GM12872 (cell line): ENCODE results near the gene SLC16A10.

Experiments used
- TF ChIP-seq, protein P1 (sequence below): IDR thresholded peaks from 3 replicates; pipeline ENCODE4 v1.5.1; 2011; ENCODE audit warnings: low read depth, mild to moderate bottlenecking, low read length, moderate library complexity; ENCODE audit not compliant: insufficient read depth

Gene SLC16A10

DNA sequence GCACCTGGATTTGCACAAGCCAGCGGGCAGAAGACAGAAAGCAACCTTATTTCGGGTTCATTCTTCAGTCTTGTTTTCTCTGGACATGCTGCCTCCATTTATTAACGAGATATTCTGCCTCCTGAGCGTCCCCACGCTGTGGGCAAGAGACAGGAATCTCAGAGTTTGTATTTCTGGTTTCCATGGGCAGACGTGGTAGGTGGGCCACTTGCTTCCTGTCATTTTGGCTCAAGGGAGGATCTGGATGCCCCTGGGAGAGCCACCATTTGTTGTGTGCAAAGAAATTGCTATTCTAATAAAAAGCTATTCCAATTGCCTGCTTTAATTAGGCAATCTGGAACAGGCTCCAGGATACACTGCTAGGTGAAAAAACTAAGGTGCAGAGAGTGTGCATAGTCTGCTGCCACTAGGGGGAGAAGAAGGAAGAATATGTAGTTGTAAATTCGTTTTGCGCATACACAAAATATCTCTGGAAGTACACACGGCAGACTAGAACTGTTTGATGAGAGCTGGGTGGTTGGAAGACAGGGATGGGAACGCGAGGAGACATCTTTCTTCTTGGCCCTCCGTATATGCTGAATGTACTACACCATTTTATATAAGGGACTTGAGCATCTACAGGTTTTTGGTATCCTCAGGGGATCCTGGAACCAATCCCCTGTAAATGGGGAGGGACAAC, 30.1 kb upstream of the SLC16A10 start:
- TF ChIP-seq, protein P1, sequence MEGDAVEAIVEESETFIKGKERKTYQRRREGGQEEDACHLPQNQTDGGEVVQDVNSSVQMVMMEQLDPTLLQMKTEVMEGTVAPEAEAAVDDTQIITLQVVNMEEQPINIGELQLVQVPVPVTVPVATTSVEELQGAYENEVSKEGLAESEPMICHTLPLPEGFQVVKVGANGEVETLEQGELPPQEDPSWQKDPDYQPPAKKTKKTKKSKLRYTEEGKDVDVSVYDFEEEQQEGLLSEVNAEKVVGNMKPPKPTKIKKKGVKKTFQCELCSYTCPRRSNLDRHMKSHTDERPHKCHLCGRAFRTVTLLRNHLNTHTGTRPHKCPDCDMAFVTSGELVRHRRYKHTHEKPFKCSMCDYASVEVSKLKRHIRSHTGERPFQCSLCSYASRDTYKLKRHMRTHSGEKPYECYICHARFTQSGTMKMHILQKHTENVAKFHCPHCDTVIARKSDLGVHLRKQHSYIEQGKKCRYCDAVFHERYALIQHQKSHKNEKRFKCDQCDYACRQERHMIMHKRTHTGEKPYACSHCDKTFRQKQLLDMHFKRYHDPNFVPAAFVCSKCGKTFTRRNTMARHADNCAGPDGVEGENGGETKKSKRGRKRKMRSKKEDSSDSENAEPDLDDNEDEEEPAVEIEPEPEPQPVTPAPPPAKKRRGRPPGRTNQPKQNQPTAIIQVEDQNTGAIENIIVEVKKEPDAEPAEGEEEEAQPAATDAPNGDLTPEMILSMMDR = peak; percentile 85

DNA sequence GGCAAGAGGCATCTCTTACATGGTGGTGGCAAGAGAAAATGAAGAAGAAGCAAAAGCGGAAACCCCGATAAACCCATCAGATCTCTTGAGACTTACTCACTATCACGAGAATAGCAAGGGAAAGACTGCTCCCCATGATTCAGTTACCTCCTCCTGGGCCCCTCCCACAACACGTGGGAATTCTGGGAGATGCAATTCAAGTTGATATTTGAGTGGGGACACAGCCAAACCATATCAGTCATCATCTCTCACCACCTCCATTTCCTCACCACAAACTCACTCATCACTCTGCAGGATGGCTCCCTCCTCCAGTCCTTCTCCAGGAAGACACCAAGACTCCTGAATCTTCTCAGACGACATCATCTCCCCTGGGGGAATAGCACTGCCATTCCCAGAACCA, 25.8 kb upstream of the SLC16A10 start:
- TF ChIP-seq, protein P1 = no peak

DNA sequence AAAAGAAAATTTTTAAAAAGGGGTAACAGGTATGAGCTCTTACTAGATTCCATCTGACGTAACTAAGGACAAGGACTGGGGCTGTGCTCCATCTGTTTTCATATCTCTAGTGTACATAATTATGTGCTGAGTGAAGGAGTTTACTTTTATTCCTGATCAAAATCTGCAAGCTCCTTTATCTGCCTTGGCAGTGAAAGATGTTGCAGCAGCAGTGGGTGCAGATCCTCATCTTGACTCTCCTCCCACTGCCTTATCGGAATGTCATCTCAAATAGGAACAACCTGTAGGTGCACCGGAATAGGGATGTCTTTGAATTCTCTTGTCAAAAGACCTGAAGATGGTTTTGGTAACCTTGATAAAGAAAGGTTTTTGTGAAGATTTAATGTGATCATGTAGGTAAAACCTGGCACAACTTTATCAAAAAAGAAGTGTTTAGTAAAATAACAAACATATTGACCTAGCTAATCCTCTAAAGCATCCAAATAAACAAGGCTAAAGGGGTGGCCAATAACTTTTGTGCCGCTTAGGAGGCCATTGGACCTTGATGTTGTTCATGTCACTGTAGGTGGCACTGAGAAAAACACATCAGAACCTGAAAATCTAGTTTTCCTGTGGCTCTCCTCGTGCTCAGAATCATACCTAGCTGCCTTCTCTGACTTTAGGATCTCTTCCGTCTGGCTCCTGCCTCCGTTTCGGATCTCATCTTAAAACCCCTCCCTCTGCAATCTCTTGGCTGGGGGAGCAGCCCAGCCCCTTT, 19.0 kb upstream of the SLC16A10 start:
- TF ChIP-seq, protein P1 = no peak

DNA sequence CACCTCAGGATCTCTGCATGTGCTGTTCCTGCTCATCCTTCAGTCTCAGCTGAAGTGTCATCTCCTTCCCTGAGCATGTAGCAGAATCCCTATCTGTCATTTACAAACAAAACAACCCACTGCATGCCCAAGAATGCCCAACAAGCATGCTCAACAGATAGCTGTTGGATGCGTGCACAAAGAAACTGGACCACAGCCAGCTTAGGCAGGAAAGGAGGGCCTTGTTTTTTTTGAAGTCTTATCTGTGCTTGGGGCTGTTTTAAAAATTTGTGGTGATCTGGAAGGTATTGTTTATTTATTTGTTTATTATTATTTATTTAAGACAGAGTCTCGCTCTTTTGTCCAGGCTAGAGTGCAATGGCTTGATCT, 18.5 kb upstream of the SLC16A10 start:
- TF ChIP-seq, protein P1 = no peak

DNA sequence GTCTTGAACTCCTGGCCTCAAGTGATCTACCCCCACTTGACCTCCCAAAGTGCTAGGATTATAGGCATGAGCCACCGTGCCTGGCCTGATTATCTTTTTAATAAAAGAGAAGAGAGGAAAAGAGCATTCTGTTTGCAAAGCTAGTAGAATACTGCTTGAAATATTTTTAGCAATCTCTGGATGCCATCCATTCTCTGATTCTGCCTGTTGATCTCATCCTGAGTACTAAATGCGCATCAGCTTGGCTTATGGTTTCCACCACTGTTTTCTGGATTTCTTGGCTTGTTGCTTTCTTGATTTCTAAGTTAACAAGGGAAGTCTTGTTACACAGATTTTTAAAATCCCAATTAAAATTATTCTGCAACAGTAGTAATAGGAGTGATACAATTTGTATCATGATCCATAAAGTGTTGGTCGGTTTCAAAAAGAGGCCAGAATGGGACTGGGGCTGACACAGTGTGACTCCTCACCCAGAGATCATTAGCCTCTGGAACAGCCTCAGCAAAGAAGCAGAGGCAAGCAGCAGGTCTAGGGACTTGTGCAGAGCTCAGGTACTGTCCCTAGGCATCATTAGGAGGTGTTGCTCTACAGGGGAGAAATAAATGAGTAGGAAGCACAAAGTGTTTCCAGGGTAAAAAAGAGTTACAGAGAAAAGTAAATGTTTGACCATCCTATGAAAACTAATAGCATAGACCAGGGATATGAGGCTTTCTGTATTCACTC, 17.8 kb upstream of the SLC16A10 start:
- TF ChIP-seq, protein P1 = no peak

DNA sequence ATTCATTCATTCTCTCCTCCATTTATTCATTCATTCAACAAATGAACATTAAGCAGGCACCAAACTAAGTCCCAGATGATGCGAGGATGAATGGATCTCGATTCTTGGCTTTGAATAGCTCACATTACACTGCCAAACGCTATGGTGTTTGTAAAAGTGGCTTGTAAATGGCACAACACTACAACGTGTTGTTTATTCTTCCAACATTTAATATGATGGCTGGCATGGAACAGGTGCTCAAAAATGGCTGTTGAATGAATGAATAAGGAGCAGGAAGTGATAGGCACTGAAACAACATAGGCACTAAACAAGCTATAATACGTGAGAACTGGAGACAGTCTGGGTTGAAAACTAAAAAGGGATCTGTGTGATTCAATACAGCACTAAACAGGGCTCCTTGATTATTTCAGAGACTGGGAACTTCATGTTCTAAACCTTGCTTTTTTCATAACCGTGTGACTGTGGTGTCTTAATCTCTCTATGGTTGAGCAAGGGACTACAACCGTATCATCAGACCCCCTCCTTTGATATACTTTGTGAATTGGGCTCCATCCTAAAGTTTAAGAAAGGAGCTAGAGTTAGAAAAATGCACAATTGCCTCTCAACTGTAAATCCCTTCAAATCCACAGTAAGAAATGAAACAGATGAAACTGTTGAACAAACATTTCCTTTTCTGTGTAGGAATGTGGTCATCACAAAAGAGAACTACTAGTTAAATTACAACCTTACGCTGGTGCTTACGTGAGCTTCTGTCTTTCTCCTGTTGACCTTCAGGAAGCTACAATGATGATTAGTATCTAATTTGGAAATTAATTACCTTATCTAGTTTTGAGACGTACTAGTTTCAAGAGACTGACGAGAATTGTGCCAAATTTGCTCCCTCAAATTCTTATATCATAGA, 16.9 kb upstream of the SLC16A10 start:
- TF ChIP-seq, protein P1 = no peak

DNA sequence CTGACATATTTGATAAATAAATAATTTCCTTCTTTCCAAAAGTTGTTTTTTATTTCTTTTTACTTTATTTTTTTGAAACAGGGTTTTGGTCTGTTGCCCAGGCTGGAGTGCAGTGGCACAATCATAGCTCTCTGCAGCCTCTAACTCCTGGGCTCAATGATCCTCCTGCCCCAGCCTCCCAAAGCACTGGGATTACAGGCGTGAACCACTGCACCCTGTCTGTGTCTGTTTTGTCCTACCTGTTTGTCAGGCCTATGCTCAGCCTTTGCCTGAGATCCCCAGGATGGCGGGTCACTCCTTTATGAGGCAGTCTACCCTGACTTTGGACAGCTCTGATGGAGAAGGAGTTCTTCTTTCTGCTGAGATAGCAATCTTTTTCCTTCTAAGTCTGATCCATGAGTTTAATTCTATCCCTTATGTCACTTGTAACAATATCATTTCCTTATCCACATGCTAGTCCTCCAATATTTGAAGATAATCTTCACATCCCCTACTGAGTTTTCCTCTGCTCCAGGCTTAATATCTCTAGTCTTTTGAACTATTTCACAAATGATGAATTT, 14.4 kb upstream of the SLC16A10 start:
- TF ChIP-seq, protein P1 = no peak
